Parathyroid adenoma (tissue), 2 donors: Measurements from ENCODE around the gene ARHGEF26.

ENCODE experiments used
- H2AFZ ChIP-seq: fragments of 300-600 bp; sonication (generic); one replicate; pipeline ENCODE4 v1.7.0; 2017; ENCODE audit warnings: antibody characterized with exemption, mild to moderate bottlenecking
- H3K27ac ChIP-seq: fragments of 300-600 bp; sonication (generic); one replicate; pipeline ENCODE4 v1.7.0; 2017
- H3K27me3 ChIP-seq: fragments of 300-600 bp; sonication (generic); one replicate; pipeline ENCODE4 v1.7.0; 2017; ENCODE audit warnings: low read length; ENCODE audit not compliant: control insufficient read depth, insufficient read depth
- H3K36me3 ChIP-seq: fragments of 300-600 bp; sonication (generic); one replicate; pipeline ENCODE4 v1.7.0; 2017; ENCODE audit warnings: low read length; ENCODE audit not compliant: control insufficient read depth, insufficient read depth
- H3K4me1 ChIP-seq: fragments of 300-600 bp; sonication (generic); one replicate; pipeline ENCODE4 v1.7.0; 2017; ENCODE audit warnings: control low read depth
- H3K4me2 ChIP-seq: fragments of 300-600 bp; sonication (generic); one replicate; pipeline ENCODE4 v1.7.0; 2017; ENCODE audit warnings: low read length
- H3K4me3 ChIP-seq: fragments of 300-600 bp; sonication (generic); one replicate; pipeline ENCODE4 v1.7.0; 2017; ENCODE audit warnings: low read depth, low read length
- H3K79me2 ChIP-seq: fragments of 300-600 bp; sonication (generic); one replicate; pipeline ENCODE4 v1.7.0; 2017; ENCODE audit warnings: control low read depth
- H3K9ac ChIP-seq: fragments of 300-600 bp; sonication (generic); one replicate; pipeline ENCODE4 v1.7.0; 2017; ENCODE audit warnings: mild to moderate bottlenecking
- H3K9me3 ChIP-seq: fragments of 300-600 bp; sonication (generic); one replicate; pipeline ENCODE4 v1.7.0; 2017; ENCODE audit warnings: low read length; ENCODE audit not compliant: control insufficient read depth
- TF ChIP-seq, protein P1 (sequence below): fragments of 300-600 bp; sonication (generic); IDR thresholded peaks from one replicate; pipeline ENCODE4 v1.7.0; 2017; ENCODE audit warnings: antibody characterized with exemption, mild to moderate bottlenecking
- donor health status: primary hyperparathyroidism.

The ARHGEF26 gene

DNA sequence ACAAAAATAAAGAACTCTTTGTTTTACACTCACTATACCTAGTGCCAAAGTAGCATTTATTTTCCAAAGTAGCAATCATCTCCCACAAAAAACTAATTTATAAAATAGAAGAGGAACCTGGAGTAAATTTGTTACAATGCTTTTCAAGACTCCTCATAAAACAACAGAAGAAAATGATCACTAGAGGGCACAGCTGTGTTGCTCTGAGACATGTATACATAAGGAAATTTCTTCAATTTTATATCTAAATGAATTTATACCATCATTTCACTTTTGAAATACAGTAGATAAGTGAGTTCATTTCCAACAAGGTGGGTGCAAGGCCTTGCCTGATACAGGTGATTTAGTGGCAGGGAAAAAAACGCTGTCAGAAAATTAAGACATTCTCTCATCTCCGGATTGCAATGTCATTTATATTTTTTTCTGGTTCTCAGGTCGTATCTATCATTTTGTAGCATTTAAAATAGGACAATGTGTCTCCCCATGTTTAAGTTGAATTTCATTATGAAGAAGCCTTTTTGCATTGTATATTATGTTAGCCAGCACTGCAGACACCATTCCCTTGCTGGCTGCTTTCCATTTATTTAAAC, 25.3 kb upstream of the ARHGEF26 start:
- Histone ChIP-seq H3K9ac (no peak overlapping the region), H3K27me3 (no peaks in the 10 kb centered on the region), H3K4me1 (no peaks in the 10 kb centered on the region), H3K79me2 (no peaks in the 10 kb centered on the region), H3K4me3 (no peak overlapping the region), H3K9me3 (no peaks in the 10 kb centered on the region), H3K36me3 (no peaks in the 10 kb centered on the region), H2AFZ (no peak overlapping the region), H3K4me2 (no peak overlapping the region), H3K27ac (no peak overlapping the region)
- TF ChIP-seq, protein P1, sequence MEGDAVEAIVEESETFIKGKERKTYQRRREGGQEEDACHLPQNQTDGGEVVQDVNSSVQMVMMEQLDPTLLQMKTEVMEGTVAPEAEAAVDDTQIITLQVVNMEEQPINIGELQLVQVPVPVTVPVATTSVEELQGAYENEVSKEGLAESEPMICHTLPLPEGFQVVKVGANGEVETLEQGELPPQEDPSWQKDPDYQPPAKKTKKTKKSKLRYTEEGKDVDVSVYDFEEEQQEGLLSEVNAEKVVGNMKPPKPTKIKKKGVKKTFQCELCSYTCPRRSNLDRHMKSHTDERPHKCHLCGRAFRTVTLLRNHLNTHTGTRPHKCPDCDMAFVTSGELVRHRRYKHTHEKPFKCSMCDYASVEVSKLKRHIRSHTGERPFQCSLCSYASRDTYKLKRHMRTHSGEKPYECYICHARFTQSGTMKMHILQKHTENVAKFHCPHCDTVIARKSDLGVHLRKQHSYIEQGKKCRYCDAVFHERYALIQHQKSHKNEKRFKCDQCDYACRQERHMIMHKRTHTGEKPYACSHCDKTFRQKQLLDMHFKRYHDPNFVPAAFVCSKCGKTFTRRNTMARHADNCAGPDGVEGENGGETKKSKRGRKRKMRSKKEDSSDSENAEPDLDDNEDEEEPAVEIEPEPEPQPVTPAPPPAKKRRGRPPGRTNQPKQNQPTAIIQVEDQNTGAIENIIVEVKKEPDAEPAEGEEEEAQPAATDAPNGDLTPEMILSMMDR = peak; percentile 42

DNA sequence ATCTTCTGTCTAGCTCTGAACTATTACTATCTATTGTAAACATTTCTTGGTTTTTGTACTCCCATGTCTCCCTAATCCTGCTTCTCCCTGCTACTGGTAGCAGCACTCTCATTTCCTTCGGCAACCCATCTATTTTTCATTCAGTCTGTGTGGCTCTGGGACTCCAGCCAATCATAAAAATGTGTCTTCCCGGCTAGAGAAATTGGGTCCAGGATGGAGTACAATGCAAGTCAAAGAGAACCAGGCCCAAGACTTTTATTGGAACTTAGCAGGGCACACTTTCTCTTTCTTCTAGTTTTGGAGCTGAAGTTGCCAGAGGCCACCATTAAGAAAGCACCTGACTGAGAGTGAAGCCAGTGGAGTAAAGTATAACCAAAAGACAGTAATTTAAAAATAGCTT, 22.8 kb upstream of the ARHGEF26 start:
- TF ChIP-seq, protein P1 = no peak
- Histone ChIP-seq H3K27ac (no peak overlapping the region), H2AFZ (no peak overlapping the region), H3K9ac (no peak overlapping the region), H3K79me2 (no peaks in the 10 kb centered on the region), H3K4me3 (no peak overlapping the region), H3K9me3 (no peaks in the 10 kb centered on the region), H3K27me3 (no peaks in the 10 kb centered on the region), H3K4me2 (no peak overlapping the region), H3K36me3 (no peaks in the 10 kb centered on the region), H3K4me1 (no peaks in the 10 kb centered on the region)

DNA sequence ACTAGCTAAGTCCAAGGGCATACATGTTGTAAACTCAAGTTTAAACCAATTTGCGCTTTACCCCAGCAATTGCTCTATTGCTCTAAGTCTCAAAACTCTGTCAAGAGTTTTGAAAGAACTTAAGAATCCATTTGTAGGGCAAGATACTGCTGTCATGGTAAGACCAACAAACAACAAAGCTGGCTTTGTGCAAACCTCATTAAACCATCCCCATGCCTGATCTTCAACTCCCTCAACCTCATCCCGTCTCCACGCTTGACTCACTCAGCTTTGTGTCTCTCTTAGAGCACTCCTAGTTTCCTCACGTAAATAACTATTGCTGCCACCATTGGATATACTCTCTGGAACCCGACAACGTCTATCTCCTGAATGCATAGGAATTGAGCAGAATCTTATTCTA, 20.6 kb upstream of the ARHGEF26 start:
- Histone ChIP-seq H3K27me3 (no peaks in the 10 kb centered on the region), H3K36me3 (no peaks in the 10 kb centered on the region), H3K4me2 (no peak overlapping the region), H3K79me2 (no peaks in the 10 kb centered on the region), H2AFZ (no peak overlapping the region), H3K4me3 (no peak overlapping the region), H3K9ac (no peak overlapping the region), H3K4me1 (no peaks in the 10 kb centered on the region), H3K9me3 (no peaks in the 10 kb centered on the region), H3K27ac (no peak overlapping the region)
- TF ChIP-seq, protein P1 = no peak

DNA sequence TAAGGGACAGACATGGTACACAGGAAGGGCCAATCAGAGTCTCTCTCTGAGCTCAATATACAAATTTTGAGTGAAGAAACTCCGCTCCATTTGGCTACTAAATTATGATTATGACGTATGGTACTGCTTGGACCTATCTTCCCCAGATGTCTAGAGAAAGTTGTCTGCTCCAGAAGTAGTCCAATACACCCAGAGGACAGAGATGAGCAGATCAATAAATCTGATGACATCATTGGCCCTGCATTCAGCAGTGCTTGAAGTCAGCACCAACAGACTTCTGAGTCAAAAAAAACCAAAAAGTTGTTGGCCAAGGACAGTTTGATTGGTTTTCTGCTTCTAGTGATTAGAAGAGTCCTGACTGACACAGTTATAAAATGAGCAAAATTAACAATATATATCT, 19.9 kb upstream of the ARHGEF26 start:
- TF ChIP-seq, protein P1 = no peak
- Histone ChIP-seq H3K4me3 (no peak overlapping the region), H3K27me3 (no peaks in the 10 kb centered on the region), H2AFZ (no peak overlapping the region), H3K4me1 (no peaks in the 10 kb centered on the region), H3K9ac (no peak overlapping the region), H3K27ac (no peak overlapping the region), H3K9me3 (no peaks in the 10 kb centered on the region), H3K79me2 (no peaks in the 10 kb centered on the region), H3K4me2 (no peak overlapping the region), H3K36me3 (no peaks in the 10 kb centered on the region)

DNA sequence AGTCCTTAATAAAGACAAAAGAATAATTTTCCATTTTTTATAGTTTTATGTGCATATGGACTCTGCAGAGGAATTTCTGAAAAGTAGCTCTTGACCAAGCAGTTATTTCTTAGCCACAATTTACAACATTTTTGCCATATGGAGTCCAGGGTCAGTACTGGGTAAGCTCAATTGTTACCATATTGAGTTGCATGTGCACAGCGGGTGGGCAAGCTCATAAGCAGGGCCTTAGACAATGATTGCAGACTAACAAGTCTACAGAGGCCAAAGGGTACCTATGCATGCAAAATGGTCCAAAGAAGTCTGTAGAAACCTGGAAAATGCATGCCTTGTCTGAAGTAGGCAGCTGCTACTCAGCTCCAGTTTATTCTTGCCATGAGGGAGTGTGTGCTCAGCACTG, 19.0 kb upstream of the ARHGEF26 start:
- no peak overlapping the region for H2AFZ ChIP-seq
- H3K9me3 ChIP-seq = no peaks in the 10 kb centered on the region
- no peak overlapping the region for H3K4me3 ChIP-seq
- no peak overlapping the region for H3K27ac ChIP-seq
- TF ChIP-seq, protein P1 = no peak
- H3K4me1 ChIP-seq = no peaks in the 10 kb centered on the region
- H3K9ac ChIP-seq = no peak overlapping the region
- H3K4me2 ChIP-seq = no peak overlapping the region
- no peaks in the 10 kb centered on the region for H3K36me3 ChIP-seq
- no peaks in the 10 kb centered on the region for H3K27me3 ChIP-seq
- H3K79me2 ChIP-seq = no peaks in the 10 kb centered on the region
